Measurements from ENCODE around the gene ATP2A1.
A peak's percentile ranks its signal among the peaks of the same experiment; 100 is the strongest.

The ATP2A1 gene

DNA sequence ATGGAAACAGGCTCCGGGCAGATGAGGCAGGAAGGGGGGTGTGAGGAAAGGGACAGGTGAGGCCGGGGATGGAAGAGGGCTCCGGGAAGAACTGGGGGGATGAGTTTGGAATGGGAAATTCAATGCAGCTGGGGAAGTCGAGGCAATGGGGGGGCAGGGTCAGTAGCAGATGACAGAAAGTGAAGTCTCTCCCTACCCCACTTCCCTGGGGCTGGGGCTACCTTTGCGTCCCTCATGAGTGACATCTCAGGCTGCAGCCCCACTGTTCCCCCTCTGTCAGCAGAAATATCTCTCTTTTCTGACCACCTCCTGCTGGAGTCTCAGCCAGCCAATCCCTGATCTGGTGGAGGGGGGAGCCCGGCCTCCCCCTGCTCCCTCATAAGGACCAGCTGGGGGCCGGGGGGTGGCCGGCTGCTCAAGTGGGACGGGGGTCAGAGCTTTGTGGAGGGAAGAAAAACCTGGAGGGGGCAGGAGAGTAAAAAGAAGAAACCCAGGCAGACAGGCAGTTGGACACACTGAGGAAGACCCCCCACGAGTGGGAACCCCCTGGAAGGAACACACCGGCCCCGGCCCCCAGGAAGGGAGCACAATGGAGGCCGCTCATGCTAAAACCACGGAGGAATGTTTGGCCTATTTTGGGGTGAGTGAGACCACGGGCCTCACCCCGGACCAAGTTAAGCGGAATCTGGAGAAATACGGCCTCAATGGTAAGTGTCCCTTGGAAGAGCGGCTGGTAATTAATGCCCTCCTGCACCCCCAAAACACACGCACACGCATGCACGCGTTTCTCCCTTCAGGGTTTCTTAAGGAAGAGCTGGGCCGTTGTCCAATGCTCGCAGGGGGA is at the start of gene ATP2A1:
TSS of gene ATP2A1 (plus strand) at position 406 of the 844 bp plus-strand sequence. CDS start at position 590, 184 bp downstream.
- ATAC-seq (no peak), DNase-seq (no peak)

DNA sequence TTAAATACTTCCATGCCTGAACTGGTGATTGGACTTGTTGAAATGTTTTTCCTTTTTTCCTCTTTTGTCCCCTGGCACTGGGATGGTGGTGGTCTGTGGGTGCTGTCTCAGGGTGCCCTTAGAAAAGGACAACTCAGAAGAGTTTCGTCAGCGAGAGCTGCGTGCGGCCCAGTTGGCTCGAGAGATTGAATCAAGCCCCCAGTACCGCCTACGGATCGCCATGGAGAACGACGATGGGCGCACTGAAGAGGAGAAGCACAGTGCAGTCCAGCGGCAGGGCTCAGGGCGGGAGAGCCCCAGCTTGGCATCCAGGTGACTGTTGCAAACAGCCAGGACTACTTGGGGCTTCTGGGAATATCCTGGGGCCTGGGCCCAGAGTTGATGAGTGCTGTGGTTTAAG is 48.5 kb upstream of the ATP2A1 start:
- DNase-seq (no peak), ATAC-seq (no peak)

- ATAC-seq (no peak), DNase-seq (no peak)
Observed at GRCh38 chr16:28830531-28830930, 47.8 kb upstream of the ATP2A1 start.

DNA sequence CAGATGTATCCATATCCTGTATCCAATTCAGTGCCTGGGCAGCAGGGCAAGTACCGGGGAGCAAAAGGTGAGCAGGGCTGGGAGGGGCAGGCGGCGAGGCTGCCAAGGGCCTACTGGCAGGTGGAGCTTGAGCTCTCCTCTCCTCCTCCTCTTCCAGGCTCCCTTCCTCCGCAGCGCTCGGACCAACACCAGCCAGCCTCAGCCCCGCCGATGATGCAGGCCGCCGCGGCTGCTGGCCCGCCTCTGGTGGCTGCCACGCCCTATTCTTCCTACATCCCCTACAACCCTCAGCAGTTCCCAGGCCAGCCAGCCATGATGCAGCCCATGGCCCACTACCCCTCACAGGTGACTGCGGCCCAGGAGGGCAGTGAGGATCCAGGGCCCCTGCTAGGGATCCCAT is 43.9 kb upstream of the ATP2A1 start:
- no peak for DNase-seq
- peak; percentile 2 for ATAC-seq

GRCh38 chr16:28834873-28835863 is 43.1 kb upstream of the ATP2A1 start:
- DNase-seq = no peak
- ATAC-seq = no peak

DNA sequence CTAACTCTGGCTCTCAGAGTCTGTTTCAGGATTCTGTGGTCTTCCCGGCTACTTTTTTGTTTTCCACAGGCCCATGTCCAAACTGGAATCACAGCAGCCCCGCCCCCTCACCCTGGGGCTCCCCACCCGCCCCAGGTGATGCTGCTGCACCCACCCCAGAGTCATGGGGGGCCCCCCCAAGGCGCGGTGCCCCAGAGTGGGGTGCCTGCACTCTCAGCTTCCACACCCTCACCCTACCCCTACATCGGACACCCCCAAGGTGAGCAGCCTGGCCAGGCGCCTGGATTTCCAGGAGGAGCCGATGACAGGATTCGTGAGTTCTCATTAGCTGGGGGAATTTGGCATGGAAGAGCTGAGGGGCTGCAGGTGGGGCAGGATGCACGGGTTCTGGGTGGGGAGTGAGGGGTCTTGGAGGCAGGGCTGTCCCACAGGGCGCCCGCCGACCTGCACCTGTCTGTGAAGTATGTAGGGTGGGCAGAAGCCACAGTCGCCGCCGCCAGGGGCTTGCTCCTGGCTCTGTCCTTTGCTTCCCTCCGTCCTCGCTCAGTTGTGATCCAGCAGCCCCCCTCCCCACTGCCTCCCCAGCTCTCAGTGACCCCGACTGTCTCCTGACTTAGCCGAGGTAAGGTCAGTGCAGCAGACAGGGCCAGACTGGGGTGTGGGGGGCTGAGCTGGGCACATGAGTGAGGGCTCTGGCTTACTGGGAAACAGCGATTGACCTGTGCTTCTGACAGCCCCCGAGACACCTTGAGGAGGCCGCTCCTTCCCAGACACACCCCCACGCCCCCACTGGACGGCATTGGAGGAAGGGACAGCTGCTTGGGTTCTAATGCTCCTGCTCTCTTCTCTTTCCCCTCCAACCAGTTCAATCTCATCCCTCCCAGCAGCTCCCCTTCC is 42.2 kb upstream of the ATP2A1 start:
- DNase-seq = no peak
- ATAC-seq = no peak

DNA sequence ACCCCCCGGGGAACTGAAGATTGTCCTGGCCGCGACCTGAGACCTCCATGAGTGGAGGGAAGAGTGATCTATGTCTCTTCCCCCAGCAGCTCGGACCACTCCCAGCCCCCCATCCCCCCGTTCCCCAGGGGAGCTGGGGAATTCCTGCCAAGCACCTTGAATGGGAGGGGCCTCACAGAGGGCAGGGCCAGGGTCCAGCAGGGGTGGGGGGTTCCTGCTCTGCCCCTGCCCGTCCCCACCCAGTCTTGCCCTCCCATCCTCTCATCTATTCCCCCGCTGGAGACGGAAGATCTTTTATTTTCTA is 41.6 kb upstream of the ATP2A1 start:
- DNase-seq = no peak
- ATAC-seq = no peak

DNA sequence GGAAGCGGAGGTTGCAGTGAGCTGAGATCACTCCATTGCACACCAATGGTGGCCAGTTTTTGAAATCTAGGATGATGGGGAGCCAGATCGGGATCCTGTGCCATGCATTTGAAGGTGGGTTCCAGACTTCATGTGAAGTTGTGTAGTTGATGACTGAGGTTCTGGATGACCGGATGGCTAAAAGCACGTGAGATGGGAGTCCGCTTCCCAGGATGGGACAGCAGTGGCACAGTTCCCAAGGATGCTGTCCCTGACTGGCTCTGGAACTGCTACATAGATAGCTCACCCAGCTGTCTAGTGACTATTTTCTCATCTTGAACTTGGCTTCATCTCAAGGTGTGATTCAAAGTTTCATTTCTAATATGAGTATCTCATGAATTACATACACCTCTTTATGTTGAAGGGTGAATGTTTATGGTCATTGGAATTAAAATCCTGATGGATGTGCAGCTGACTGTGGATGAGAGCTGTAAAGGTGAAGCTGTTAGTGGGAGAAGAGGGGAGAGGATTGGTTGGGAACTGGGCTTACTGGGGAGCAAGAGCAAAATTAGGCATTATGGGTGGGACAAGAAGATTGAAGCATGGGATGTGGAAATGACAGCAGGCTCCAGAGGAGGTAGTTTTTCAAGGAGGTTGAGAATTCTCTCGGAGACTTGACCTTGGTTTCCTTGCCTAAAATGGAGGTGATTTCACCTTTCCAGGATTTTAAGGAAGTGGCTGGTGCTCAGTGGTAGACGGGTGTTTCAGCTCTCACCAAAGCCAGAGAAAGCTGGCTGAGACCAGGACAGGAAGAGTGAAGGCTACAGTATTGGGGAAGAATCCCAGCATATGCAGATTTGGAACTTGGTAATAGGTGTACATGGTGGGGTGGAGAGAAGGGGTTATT is 40.4 kb upstream of the ATP2A1 start:
- ATAC-seq (peak; percentile 17), DNase-seq (no peak)

DNA sequence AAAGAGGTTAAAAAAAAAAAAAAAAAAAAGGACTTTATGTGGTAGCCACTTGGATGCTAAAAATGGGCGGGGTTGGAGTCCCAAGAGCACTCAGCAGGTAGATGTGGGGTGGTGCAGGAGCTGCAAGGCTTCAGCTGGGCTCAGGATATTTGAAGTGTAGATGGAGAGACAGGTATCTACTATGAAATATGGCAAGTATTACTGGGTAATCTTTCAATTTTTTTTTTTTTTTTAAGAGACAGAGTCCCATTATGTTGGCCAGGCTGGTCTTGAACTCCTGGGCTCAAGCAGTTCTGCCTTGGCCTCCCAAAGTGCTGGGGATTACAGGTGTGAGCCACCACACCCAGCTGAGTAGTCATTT is 39.8 kb upstream of the ATP2A1 start:
- no peak for DNase-seq
- no peak for ATAC-seq

DNA sequence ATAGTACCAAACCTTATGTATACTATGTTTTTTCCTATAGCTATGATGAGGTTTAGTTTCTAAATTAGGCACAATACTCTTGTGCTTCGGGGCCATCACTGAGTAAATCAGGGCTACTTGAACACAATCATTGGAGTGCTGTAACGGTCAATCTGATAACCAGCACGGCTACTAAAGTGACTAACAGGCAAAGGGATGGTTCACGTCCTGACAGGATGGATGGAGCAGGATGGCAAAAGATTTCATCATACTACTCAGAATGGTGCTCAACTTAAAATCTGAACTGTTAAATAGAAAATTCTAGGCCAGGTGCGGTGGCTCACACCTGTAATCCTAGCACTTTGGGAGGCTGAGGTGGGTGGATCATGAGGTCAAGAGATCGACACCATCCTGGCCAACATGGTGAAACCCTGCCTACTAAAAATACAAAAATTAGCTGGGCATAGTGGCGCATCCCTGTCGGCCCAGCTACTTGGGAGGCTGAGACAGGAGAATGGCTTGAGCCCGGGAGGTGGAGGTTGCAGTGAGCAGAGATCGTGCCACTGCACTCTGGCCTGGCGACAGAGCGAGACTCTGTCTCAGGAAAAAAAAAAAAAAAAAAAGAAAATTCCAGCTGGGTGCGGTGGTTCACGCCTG is 39.2 kb upstream of the ATP2A1 start:
- ATAC-seq (no peak), DNase-seq (no peak)

DNA sequence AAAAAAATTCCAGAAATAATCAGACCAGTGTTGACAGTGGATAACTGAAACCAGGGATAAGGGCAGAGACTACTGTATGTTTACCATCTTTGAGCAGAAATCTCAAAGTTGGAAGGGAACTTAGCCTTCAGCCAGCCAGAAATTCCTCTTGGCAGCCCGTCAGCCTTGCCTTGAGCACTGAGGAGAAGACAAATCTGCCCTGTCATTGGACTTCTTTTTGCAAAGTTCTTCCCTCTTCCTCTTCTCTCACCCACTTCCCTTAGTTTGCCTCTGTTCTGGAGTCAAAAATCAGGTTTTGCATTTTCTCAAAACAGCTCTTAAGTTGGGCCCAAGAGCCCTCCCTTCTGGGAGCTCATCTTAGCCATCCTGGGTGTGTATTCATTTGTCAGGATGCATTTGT is 38.4 kb upstream of the ATP2A1 start:
- DNase-seq (no peak), ATAC-seq (no peak)

DNA sequence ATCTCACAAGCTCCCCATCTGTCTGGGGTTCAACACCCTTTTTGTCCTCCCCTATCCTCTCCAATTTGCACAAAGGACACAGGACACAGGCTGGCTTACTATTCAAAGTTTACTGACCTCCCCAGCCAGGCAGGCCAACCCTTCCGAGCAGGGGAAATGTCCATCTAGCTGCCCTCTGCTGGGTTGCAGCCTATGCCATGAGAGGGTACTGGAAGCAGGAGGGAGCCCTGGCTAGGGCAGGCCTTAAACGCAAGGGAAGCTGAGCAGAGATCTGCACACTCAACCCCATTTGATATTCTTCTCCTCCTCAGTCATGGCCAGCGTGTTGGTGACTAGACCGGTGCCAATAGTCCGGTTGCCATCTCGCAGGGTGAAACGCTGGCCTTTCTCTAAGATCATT is 35.6 kb upstream of the ATP2A1 start:
- ATAC-seq = no peak
- DNase-seq = no peak

GRCh38 chr16:28843766-28844165 is 34.5 kb upstream of the ATP2A1 start:
- DNase-seq (no peak), ATAC-seq (no peak)

GRCh38 chr16:28844226-28844885 is 33.9 kb upstream of the ATP2A1 start:
- ATAC-seq (no peak), DNase-seq (no peak)

DNA sequence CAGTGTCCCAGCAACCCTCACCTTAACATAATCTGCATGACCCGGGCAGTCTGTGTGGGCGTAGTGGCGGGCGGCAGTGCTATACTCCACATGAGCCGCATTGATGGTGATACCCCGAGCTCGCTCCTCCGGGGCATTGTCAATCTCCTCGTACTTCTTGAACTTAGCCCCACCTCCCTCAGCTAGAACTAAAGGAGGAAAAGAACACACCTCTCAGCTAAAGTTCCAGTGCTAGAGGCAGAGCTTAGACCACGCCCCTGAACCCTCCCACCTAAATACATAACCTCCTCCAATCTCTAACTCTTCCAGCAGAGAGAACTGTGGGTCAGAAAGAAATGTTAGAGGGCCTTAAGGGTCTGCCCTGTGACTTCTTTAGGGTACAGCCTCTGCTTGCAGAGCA is 33.0 kb upstream of the ATP2A1 start:
- ATAC-seq (no peak), DNase-seq (peak; percentile 37)

- no peak for ATAC-seq
- DNase-seq = no peak
Observed at GRCh38 chr16:28845761-28846079, 32.6 kb upstream of the ATP2A1 start.

GRCh38 chr16:28846080-28846932 is 32.0 kb upstream of the ATP2A1 start, which contains the start of gene TUFM:
TSS of gene TUFM (minus strand) at chr16:28846348. CDS start at chr16:28846269, 79 bp downstream.
- DNase-seq (peak; percentile 99), ATAC-seq (peak; percentile 95)

DNA sequence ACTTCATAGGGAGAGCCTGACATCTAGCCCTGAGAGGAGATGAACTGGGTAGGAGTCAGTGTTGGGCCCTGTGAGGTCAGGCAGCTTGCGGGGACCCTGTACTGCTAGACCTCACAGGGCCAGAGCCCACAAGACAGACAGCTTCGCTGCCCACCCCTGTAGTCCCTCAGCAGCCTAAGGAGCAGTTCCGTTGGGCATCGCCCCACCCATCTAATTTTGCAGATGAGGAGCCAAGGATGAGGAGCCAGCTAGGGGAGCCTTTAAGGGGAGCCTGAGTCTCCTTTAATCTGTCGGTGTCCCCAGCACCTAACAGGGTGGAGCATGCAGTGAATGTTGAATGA is 31.4 kb upstream of the ATP2A1 start:
- peak; percentile 39 for DNase-seq
- no peak for ATAC-seq

DNA sequence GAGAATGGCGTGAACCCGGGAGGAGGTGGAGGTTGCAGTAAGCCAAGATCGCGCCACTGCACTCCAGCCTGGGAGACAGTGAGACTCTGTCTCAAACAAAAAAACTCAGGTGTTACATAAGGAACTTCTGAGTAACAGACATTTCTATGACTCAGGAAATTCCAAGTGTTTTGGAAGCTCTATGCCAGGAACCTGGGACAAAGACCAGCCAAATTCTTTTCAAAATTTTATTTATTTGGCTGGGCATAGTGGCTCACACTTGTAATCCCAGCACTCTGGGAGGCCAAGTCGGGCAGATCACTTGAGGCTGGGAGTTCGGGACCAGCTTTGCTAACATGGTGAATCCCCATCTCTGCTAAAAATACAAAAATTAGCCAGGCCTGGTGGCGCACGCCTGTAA is 19.9 kb upstream of the ATP2A1 start:
- ATAC-seq = no peak
- no peak for DNase-seq
